BLaER1 (cell line): Measurements from ENCODE around the gene AGXT.

Source experiments
- H3K27ac ChIP-seq: shearing (Covaris generic); formaldehyde crosslinking; 2 replicates; pipeline ENCODE4 v1.8.1; 2022
- H3K27me3 ChIP-seq: shearing (Covaris generic); formaldehyde crosslinking; 2 replicates; pipeline ENCODE4 v1.8.1; 2022
- H3K36me3 ChIP-seq: shearing (Covaris generic); formaldehyde crosslinking; 2 replicates; pipeline ENCODE4 v1.8.1; 2022
- H3K4me1 ChIP-seq: shearing (Covaris generic); formaldehyde crosslinking; 2 replicates; pipeline ENCODE4 v1.8.1; 2022
- H3K4me2 ChIP-seq: shearing (Covaris generic); formaldehyde crosslinking; 2 replicates; pipeline ENCODE4 v1.8.1; 2022
- H3K4me3 ChIP-seq: shearing (Covaris generic); formaldehyde crosslinking; 2 replicates; pipeline ENCODE4 v1.8.1; 2022
- H3K9ac ChIP-seq: shearing (Covaris generic); formaldehyde crosslinking; 2 replicates; pipeline ENCODE4 v1.8.1; 2022
- H3K9me3 ChIP-seq: shearing (Covaris generic); formaldehyde crosslinking; 2 replicates; pipeline ENCODE4 v1.8.1; 2022
- H4K20me1 ChIP-seq: shearing (Covaris generic); formaldehyde crosslinking; 2 replicates; pipeline ENCODE4 v1.8.1; 2022
- Cebpa-rat ChIP-seq: shearing (Covaris generic); IDR thresholded peaks from 2 replicates; pipeline ENCODE4 v1.8.1; 2022

AGXT gene

DNA sequence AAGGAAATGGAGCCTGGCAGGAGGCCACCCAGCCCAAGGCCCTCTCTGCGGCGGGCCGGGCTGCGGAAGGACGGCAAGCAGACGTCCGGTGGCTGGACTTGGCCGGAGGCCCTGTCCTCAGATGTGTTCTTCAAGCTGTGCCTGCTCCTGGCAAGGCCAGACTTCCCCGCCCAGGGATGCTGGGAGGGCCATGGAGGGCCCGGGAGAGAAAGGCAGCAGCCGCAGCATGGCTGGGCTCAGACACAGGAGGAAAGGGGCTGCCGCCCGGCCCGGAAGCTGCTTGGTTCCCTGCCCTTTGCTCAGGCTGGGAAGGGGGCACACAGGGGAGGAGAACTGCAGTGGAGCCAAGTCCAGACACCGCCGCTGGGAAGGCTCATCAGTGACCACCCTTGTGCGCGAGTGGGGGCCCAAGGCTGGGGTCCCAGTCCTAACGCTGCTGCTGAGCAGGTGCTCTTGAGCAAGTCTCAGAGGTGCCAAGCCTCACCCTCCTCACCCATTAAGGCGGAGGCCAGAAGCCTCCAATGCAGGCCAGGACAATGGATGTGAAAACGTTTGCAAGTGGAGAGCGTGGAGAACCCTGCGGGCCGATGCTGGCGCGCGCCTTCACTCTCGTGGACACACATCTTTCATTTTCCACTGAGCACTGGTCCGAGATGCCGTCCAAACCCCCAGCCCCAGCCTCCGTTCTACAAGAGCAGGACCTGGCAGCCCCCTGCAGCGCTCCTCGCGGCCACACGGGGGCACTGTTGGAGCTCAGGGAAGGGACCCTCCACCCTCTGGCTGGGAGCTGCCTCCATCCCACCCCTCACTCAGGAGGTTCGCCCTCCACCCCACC, 45.4 kb downstream of the AGXT start:
- TF ChIP-seq Cebpa-rat: no peak
- no peak overlapping the region for H3K27ac ChIP-seq
- no peaks in the 10 kb centered on the region for H3K27me3 ChIP-seq
- no peaks in the 10 kb centered on the region for H3K9me3 ChIP-seq
- H3K4me3 ChIP-seq: no peak overlapping the region
- peaks cover 67% of the 10 kb centered on the region for H3K4me1 ChIP-seq
- H3K9ac ChIP-seq: no peak overlapping the region
- no peaks in the 10 kb centered on the region for H4K20me1 ChIP-seq
- no peaks in the 10 kb centered on the region for H3K36me3 ChIP-seq
- peak overlapping the region; percentile 92 for H3K4me2 ChIP-seq

DNA sequence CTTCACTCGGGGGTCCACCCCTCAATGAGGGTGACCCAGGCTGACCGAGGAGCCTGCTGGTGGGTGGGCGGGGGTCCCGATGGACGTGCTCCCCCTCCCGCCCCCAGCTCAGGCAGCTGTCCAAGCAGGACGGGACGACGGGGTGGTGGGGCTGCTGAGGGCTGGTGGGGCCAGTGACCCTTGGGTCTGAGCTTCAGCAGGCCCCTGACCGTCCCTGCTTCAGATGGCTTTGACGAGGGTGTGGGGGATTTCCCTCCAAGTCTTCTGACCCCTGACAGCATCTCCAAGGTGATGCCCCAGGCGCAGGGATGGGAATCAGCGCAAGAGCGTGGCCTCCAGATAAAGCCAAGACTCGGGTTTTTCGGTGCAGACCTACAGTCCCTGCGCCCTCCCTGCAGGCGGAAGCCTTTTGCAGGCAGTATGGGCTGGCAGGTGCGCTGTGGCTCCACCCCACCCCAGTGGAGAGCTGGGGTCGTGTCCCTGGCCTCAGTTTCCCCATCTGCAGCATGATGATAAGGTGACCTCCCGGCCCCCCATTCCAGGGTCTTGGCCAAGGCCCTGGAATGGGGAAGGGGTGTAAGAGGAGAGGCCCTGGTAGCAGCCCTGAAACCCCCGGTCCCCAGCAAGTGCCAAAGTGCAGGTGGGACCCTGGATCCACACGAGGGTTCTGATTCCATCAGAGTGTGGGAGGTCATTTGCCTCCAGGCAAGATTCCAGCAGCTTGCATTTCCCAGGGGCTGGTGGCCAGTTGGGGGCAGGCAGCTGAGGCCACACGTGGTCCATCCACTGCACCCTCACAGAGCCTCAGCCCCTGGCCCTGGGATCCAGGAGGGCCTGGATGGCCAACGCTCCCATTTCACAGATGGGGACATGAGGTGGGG, 46.3 kb downstream of the AGXT start:
- peak overlapping the region; percentile 67; the same call in 1 of the 2 replicates for H3K27ac ChIP-seq
- H3K9ac ChIP-seq: no peak overlapping the region; the same call in 1 of the 2 replicates
- H3K27me3 ChIP-seq: no peaks in the 10 kb centered on the region
- H3K4me2 ChIP-seq: peak overlapping the region; percentile 92
- peak overlapping the region; percentile 62; the same call in 1 of the 2 replicates for H3K4me3 ChIP-seq
- H3K4me1 ChIP-seq: peaks cover 61% of the 10 kb centered on the region
- H3K36me3 ChIP-seq: no peaks in the 10 kb centered on the region
- H3K9me3 ChIP-seq: no peaks in the 10 kb centered on the region
- no peak for TF ChIP-seq Cebpa-rat
- no peaks in the 10 kb centered on the region for H4K20me1 ChIP-seq

DNA sequence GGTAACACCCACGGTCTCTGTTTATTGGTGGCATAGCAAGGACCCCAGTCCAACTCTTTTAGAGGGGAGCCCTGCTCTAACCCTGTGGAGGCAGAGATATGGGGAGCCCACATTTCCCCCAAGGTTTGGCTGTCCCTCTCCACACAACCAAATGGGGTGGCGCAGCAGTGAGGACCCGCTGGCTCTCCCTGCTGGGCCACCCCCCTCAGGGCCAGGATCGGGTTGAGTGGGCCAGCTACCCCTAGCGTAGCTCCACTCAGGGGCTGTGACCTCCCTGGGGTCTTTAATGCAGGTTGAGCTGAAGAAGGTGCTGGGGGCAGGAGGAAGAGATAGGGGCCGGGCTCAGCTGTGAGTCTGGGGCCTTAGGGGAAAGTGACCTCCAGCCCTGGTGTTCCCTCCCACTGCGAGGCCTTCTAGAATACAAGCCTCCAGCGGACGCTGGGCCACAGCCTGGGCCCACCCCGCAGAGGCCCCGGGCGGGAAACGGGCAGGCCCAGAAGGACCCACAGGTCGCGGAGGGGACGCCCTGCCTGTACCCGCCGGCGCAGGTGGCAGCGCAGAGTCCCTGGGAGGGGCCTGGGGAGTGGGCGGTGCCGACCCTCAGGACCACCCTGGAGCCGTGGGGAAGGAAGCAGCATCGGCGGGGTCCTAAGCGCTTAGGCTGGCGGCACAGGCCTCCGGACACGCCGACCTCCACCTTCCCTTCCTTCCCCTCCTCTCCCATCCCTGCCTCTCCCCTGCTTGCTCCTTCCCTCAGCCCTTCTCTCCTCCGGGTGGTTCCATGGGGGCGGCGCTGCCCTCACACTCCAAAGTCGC, 47.1 kb downstream of the AGXT start:
- Histone ChIP-seq H3K9ac (peak overlapping the region; percentile 69), H3K36me3 (no peaks in the 10 kb centered on the region), H3K27ac (peak overlapping the region; percentile 67), H3K9me3 (no peaks in the 10 kb centered on the region), H3K4me2 (peak overlapping the region; percentile 92), H3K4me1 (peaks cover 55% of the 10 kb centered on the region), H3K4me3 (peak overlapping the region; percentile 62), H3K27me3 (no peaks in the 10 kb centered on the region), H4K20me1 (no peaks in the 10 kb centered on the region)
- TF ChIP-seq Cebpa-rat: no peak

DNA sequence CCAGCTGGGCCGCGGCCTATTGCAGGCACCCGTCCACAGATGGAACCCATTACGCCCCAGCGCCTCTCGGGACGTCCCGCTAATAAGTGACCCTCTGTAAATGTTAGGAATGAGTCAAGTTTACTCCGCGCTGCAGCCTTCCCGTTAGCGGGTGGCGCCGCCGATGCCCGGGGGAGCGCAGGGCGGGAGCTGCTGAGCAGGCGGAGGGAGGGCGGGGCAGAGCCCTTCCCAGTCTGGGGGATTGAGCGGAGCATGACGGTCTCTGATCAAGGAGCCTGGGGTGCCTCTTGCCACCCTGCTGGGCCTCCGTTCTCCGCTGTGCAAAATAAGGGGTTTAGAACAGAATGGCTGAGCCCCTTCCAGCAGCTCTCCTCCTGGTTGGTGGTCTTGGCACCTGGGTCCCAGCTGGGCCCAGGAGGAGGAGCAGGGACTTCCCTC, 48.0 kb downstream of the AGXT start:
- no peaks in the 10 kb centered on the region for H4K20me1 ChIP-seq
- TF ChIP-seq Cebpa-rat: no peak
- H3K4me3 ChIP-seq: peak overlapping the region; percentile 55
- peak overlapping the region; percentile 91 for H3K4me2 ChIP-seq
- H3K4me1 ChIP-seq: peaks cover 63% of the 10 kb centered on the region
- H3K27ac ChIP-seq: peak overlapping the region; percentile 55; the same call in 1 of the 2 replicates
- no peak overlapping the region for H3K9ac ChIP-seq
- H3K27me3 ChIP-seq: no peaks in the 10 kb centered on the region
- H3K9me3 ChIP-seq: no peaks in the 10 kb centered on the region
- H3K36me3 ChIP-seq: no peaks in the 10 kb centered on the region

DNA sequence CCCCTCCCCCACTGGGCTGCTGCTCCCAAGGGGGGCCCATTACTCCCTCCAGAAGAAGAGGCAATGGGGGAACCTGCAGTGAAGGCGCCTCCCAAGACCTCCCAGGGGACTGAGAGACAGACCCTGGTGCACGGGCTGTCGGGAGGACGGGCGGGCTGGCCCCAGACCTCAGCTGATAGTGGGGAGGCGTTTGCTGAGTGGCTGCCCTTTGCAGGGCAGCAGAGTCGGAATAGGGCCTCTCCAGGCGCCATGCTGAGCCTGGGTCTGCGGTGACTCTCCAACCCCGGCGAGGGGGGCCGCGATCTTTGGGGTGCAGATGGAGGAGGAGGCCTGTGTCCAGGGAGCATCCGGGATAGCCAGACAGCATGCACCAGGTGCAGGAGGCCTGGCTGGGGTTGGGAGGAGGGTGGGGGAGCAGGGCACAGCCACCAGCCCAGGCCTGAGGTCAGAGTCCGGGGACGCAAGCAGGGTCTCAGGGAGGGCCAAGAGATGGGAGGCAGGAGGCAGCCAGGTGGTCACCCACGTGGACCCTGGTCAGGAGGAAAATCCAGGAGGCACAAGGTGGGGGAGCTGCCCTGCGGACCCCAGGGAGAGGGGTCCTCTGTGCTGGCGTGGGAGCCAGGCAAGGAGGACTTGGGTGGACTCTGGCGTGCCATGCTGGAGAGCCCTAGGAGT, 48.5 kb downstream of the AGXT start:
- TF ChIP-seq Cebpa-rat: no peak
- Histone ChIP-seq H3K36me3 (no peaks in the 10 kb centered on the region), H3K9me3 (no peaks in the 10 kb centered on the region), H3K27me3 (no peaks in the 10 kb centered on the region), H3K27ac (peak overlapping the region; percentile 55), H3K4me3 (peak overlapping the region; percentile 55), H3K4me2 (peak overlapping the region; percentile 91), H3K4me1 (peaks cover 66% of the 10 kb centered on the region), H4K20me1 (no peaks in the 10 kb centered on the region), H3K9ac (peak overlapping the region; percentile 42; the same call in 1 of the 2 replicates)

DNA sequence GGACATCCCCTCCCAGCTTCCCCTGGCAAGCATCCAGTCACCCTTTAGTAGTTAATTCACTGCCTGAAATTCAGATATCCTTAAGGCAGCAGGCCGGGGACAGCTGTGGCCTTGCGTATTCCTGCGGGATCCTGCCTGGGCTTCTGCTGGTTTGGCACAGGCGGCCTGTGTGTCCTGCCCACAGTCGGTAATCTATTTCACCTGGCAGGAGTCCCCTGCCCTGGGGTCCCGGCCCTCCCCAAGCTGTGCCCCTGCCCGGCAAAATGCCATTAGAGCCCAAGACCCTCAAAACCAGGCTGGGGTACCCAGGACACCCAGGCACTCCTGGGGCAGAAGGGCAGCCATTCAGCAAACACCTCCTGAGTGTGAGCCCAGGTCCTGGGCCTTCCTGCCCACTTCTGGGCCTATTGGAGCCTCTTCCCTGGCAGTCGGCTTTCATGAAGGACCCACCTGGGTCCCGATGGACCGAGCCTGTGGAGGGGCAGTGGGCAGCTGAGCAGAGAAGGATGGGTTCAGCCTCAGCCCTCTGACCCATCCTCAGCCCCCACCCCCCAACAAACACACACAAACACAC, 49.1 kb downstream of the AGXT start:
- Histone ChIP-seq H3K27ac (peak overlapping the region; percentile 55), H3K4me3 (peak overlapping the region; percentile 55; the same call in 1 of the 2 replicates), H3K4me1 (peaks cover 66% of the 10 kb centered on the region), H3K4me2 (peak overlapping the region; percentile 91), H4K20me1 (no peaks in the 10 kb centered on the region), H3K36me3 (no peaks in the 10 kb centered on the region), H3K9ac (peak overlapping the region; percentile 42; the same call in 1 of the 2 replicates), H3K27me3 (no peaks in the 10 kb centered on the region), H3K9me3 (no peaks in the 10 kb centered on the region)
- no peak for TF ChIP-seq Cebpa-rat

DNA sequence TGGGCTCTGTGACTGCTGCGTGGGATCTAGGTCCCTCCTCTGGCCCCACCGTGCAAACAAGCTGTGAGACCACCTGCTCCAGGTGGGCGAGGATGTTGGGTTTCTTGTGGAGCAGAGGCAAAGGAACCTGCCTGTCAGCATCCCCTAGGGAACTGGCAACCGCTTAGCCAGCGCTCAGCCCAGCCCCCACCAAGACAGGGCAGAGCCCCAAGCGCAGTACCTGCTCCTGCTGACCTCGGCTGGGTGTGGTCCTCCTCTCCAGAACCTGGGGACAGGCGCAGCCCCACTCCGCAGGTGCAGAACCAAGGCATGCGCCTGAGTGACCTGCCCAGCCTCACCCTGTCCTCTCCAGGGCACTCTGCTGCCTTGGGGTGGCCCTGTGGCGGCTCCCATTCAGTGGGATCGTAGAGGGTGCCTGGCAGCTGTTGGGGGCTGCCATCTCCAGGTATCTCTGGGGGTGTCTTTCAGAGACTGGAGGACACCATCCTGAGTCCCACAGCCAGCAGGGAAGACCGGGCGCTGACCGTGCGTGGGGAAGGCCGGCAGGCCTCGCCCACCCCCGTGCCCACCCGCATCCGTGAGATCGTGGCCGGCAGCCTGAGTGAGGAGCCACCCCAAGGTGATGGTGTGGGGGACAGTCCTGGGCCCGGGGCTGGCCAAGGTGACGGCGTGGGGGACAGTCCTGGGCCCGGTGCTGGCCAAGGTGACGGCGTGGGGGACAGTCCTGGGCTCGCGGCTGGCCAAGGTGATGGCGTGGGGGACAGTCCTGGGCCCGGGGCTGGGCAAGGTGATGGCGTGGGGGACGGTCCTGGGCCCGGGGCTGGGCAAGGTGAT, 49.9 kb downstream of the AGXT start:
- Histone ChIP-seq H3K9me3 (no peaks in the 10 kb centered on the region), H3K4me2 (peak overlapping the region; percentile 91), H3K9ac (peak overlapping the region; percentile 42; the same call in 1 of the 2 replicates), H3K27me3 (no peaks in the 10 kb centered on the region), H3K4me1 (peaks cover 67% of the 10 kb centered on the region), H3K27ac (peak overlapping the region; percentile 55; the same call in 1 of the 2 replicates), H3K4me3 (no peak overlapping the region), H4K20me1 (no peaks in the 10 kb centered on the region), H3K36me3 (no peaks in the 10 kb centered on the region)
- TF ChIP-seq Cebpa-rat: no peak

DNA sequence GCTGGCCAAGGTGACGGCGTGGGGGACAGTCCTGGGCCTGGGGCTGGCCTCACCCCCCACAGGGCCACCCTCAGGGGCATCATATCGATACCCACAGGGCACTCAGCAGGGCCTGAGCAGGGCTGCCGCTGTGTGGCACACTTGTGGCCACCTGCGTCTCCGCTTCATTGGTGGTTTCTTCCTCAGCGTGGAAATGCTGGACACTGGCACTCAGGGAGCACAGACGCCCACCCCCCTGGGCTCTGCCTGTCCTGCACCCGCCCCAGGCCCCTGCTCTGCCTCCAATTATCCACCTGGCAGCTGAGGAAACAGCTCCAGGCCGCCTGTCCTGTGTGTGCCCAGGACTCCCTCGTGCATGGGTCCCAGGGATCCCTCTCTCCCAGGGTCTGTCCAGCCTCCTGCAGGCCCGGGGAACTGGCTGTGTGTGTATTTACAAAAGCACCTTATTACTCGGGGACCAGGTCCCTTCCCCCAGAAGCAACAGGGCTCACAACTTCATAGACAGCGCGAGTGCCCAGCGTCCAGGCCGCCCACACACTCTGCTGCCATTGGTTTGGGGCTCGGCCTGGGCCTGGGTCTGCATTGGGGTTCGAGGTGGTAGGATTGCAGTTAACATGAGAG, 50.6 kb downstream of the AGXT start:
- Histone ChIP-seq H3K4me3 (no peak overlapping the region), H3K27ac (peak overlapping the region; percentile 18; the same call in 1 of the 2 replicates), H3K9ac (no peak overlapping the region), H3K4me1 (peaks cover 61% of the 10 kb centered on the region), H3K27me3 (no peaks in the 10 kb centered on the region), H3K4me2 (no peak overlapping the region), H3K9me3 (no peaks in the 10 kb centered on the region), H4K20me1 (no peaks in the 10 kb centered on the region), H3K36me3 (no peaks in the 10 kb centered on the region)
- no peak for TF ChIP-seq Cebpa-rat
